SU-DHL-6 (cell line): ENCODE measurements around the gene TARS3.

Source experiments
- H2AFZ ChIP-seq: fragments of 200-600 bp; sonication (generic); 2 replicates; pipeline ENCODE4 v1.6.1; 2014; ENCODE audit warnings: low read depth, mild to moderate bottlenecking, moderate library complexity, mixed read lengths, antibody characterized with exemption, low read length; ENCODE audit not compliant: severe bottlenecking
- H3F3A ChIP-seq: fragments of 200-600 bp; shearing (Covaris generic); 2 replicates; pipeline ENCODE4 v1.6.0; 2016; ENCODE audit warnings: antibody characterized with exemption, mild to moderate bottlenecking; ENCODE audit not compliant: insufficient read depth
- H3K27ac ChIP-seq: fragments of 200-600 bp; sonication (generic); 2 replicates; pipeline ENCODE4 v1.5.1; 2016; ENCODE audit warnings: low read depth, mild to moderate bottlenecking, low read length, moderate library complexity, mixed read lengths
- H3K27me3 ChIP-seq: fragments of 200-600 bp; sonication (generic), shearing (Covaris generic); 2 replicates; pipeline ENCODE4 v1.6.0; 2014; ENCODE audit warnings: mild to moderate bottlenecking, low read length
- H3K36me3 ChIP-seq: fragments of 200-600 bp; sonication (generic); 2 replicates; pipeline ENCODE4 v1.6.1; 2014; ENCODE audit warnings: mild to moderate bottlenecking, low read length, mixed read lengths
- H3K4me2 ChIP-seq: fragments of 300-600, 200-600 bp; shearing (Covaris generic), sonication (generic); 2 replicates; pipeline ENCODE4 v1.6.0; 2014; ENCODE audit warnings: low read length, low read depth, mild to moderate bottlenecking; ENCODE audit not compliant: poor library complexity, severe bottlenecking
- H3K4me3 ChIP-seq: fragments of 200-600 bp; sonication (generic); 2 replicates; pipeline ENCODE4 v1.5.1; 2014; ENCODE audit warnings: antibody characterized with exemption, low read length, mild to moderate bottlenecking, mixed read lengths; ENCODE audit not compliant: insufficient read depth, poor library complexity, severe bottlenecking
- H3K79me2 ChIP-seq: fragments of 200-600 bp; sonication (generic); 2 replicates; pipeline ENCODE4 v1.6.1; 2014; ENCODE audit warnings: mild to moderate bottlenecking, low read length, moderate library complexity; ENCODE audit not compliant: insufficient read depth
- H3K9ac ChIP-seq: fragments of 200-600 bp; sonication (generic); 2 replicates; pipeline ENCODE4 v1.7.0; 2014; ENCODE audit warnings: mild to moderate bottlenecking, low read length
- H3K9me2 ChIP-seq: fragments of 200-600 bp; sonication (generic); replicated peaks from 2 replicates; pipeline ENCODE4 v1.6.1; 2014; ENCODE audit warnings: low read length; ENCODE audit not compliant: insufficient read depth
- H3K9me3 ChIP-seq: fragments of 200-600 bp; sonication (generic); 2 replicates; pipeline ENCODE4 v1.6.1; 2014; ENCODE audit warnings: low read length, mixed read lengths; ENCODE audit not compliant: insufficient read depth
- H4K20me1 ChIP-seq: fragments of 200-600 bp; sonication (generic); 2 replicates; pipeline ENCODE4 v1.6.1; 2014; ENCODE audit warnings: low read depth, mild to moderate bottlenecking, antibody characterized with exemption, low read length, moderate library complexity, mixed read lengths
- CTCF ChIP-seq: fragments of 200-600 bp; sonication (generic); IDR thresholded peaks from one replicate; pipeline ENCODE4 v1.5.1; 2017; ENCODE audit warnings: antibody characterized with exemption, mild to moderate bottlenecking, low read length, moderate library complexity; ENCODE audit not compliant: insufficient read depth, poor library complexity, severe bottlenecking
- EZH2phosphoT487 ChIP-seq: fragments of 200-600 bp; sonication (generic), shearing (Covaris generic); conservative IDR thresholded peaks from 2 replicates; pipeline ENCODE4 v1.6.1; 2018; ENCODE audit warnings: mild to moderate bottlenecking, antibody characterized with exemption, low read length, moderate library complexity, mixed read lengths

TARS3 gene

DNA sequence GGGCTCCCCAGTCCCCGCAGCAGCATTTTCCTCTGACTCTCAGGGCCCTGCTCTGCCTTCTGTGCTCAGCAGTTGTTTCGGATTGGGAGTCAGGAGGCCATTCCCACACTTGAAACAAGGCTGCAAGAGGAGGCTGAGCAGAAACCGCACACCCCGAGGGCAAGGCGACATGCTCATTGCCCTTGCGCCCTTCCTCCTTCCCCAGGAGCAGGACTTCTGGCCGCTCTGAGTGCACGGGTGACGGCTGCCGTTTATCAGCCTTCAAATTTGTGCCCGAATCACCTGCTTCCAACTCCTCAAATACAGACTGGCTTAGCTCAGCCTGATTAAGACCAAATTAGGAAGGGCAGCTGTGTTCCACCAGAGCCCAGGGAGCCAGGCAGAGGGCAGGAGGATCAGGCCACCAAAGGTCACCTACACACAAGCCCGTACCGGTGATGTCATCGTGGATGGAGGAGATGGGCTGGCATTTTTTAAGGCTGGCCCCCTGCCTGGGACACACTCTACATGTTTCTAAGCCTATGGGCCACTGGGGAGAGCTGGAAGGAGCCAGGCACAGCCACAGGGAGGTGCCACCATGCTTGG lies 110.2 kb downstream of the TARS3 start:
- no peaks in the 10 kb centered on the region for H3K9me2 ChIP-seq
- H3K36me3 ChIP-seq, result no peaks in the 10 kb centered on the region
- TF ChIP-seq CTCF (no peak), EZH2phosphoT487 (no peak)
- no peak overlapping the region for H3K4me2 ChIP-seq
- H3F3A ChIP-seq, result no peaks in the 10 kb centered on the region
- no peaks in the 10 kb centered on the region for H3K27me3 ChIP-seq
- H3K4me3 ChIP-seq, result no peak overlapping the region
- no peaks in the 10 kb centered on the region for H3K79me2 ChIP-seq
- no peak overlapping the region for H3K9ac ChIP-seq
- no peak overlapping the region for H2AFZ ChIP-seq
- H3K27ac ChIP-seq, result no peak overlapping the region
- no peaks in the 10 kb centered on the region for H3K9me3 ChIP-seq
- no peaks in the 10 kb centered on the region for H4K20me1 ChIP-seq

GRCh38 chr15:101613130-101614000 lies 110.9 kb downstream of the TARS3 start:
- TF ChIP-seq CTCF (no peak), EZH2phosphoT487 (no peak)

DNA sequence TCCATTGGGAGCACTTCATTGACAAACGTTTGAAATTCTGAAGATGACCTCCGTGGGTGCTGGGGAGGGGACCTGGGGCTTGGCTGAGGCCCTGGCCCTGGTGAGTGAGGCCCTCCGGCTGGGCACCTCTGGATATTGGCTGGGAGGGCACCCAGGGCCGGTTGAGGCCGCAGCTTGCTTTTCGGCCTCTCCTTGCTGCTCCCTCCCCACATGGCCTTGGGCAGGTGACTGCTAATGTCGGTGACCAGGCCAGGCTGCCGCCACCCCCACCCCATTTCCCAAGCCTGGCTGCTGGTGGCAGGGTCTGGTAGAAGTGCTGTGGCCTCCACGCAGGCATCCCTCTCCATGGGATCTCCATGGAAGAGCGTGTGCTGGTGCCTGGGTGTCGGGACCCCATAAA lies 111.6 kb downstream of the TARS3 start:
- no peaks in the 10 kb centered on the region for H3K79me2 ChIP-seq
- H3K27ac ChIP-seq, result no peak overlapping the region
- H3K36me3 ChIP-seq, result no peaks in the 10 kb centered on the region
- no peak overlapping the region for H3K4me3 ChIP-seq
- TF ChIP-seq EZH2phosphoT487, result no peak
- TF ChIP-seq CTCF, result no peak
- H3K9me2 ChIP-seq, result no peaks in the 10 kb centered on the region
- H3K27me3 ChIP-seq, result no peaks in the 10 kb centered on the region
- H3K9ac ChIP-seq, result no peak overlapping the region
- H2AFZ ChIP-seq, result no peak overlapping the region
- no peaks in the 10 kb centered on the region for H4K20me1 ChIP-seq
- H3K4me2 ChIP-seq, result no peak overlapping the region
- no peaks in the 10 kb centered on the region for H3F3A ChIP-seq
- no peaks in the 10 kb centered on the region for H3K9me3 ChIP-seq

More at GRCh38 chr15:101613130-101614000, 110.9 kb downstream of the TARS3 start:
- no peak overlapping the region for H3K4me3 ChIP-seq
- H3K27me3 ChIP-seq, result no peaks in the 10 kb centered on the region
- no peaks in the 10 kb centered on the region for H3F3A ChIP-seq
- no peak overlapping the region for H3K9ac ChIP-seq
- no peak overlapping the region for H3K27ac ChIP-seq
- H2AFZ ChIP-seq, result no peak overlapping the region
- no peaks in the 10 kb centered on the region for H3K79me2 ChIP-seq
- H3K4me2 ChIP-seq, result no peak overlapping the region
- no peaks in the 10 kb centered on the region for H3K9me3 ChIP-seq
- no peaks in the 10 kb centered on the region for H4K20me1 ChIP-seq
- H3K36me3 ChIP-seq, result no peaks in the 10 kb centered on the region
- H3K9me2 ChIP-seq, result no peaks in the 10 kb centered on the region
